Neural crest cell (in vitro differentiated cells): ENCODE data around the gene ANGPTL3. TPM values are rescaled to one million over a fixed set of nuclear protein-coding genes. Genes with fewer than 3 reads are reported as not detected.
"Not testable (repeated sequence)": the region's sequence is repeated elsewhere in the genome, so short reads cannot be mapped to it uniquely, and the experiment has no call there.

Experiments used
- DNase-seq: peaks from one replicate; pipeline ENCODE4 v3.0.0; 2021; ENCODE audit warnings: low read depth, mixed read lengths, low spot score
- H3K27ac Mint-ChIP-seq: one replicate; pipeline ENCODE4 v1.8.0; 2021; ENCODE audit warnings: mild to moderate bottlenecking, mixed read lengths; ENCODE audit not compliant: unreplicated experiment
- H3K27me3 Mint-ChIP-seq: 2 replicates; pipeline ENCODE4 v1.8.0; 2021; ENCODE audit warnings: low read depth, mild to moderate bottlenecking, mixed read lengths
- H3K36me3 Mint-ChIP-seq: 2 replicates; pipeline ENCODE4 v1.8.0; 2021; ENCODE audit warnings: low read depth, mild to moderate bottlenecking, mixed read lengths
- H3K4me1 Mint-ChIP-seq: 2 replicates; pipeline ENCODE4 v1.8.0; 2021; ENCODE audit warnings: mixed read lengths
- H3K4me3 Mint-ChIP-seq: one replicate; pipeline ENCODE4 v1.8.0; 2021; ENCODE audit warnings: mild to moderate bottlenecking, mixed read lengths
- H3K9me3 Mint-ChIP-seq: 2 replicates; pipeline ENCODE4 v1.8.0; 2021; ENCODE audit warnings: mixed read lengths
- CTCF ChIP-seq: fragments of 200-600 bp; sonication (generic); conservative IDR thresholded peaks from 2 replicates; pipeline ENCODE4 v1.5.0; 2021; ENCODE audit warnings: antibody characterized with exemption, mild to moderate bottlenecking
- long read RNA-seq: library from polyadenylated mRNA; unstranded; transcript quantifications from one replicate; pipeline ENCODE4 v2.0.0, GENCODE V29; 2020
- total RNA-seq: library from RNA; stranded (reverse); gene quantifications from 2 replicates; pipeline ENCODE4 v1.2.1, GENCODE V29; 2021

Gene ANGPTL3
- total RNA-seq, result not detected in 2 replicates
- long read RNA-seq, result 0 reads

- no peaks in the 10 kb centered on the region for H3K9me3 Mint-ChIP-seq
- H3K4me1 Mint-ChIP-seq, result no peaks in the 10 kb centered on the region
- H3K27me3 Mint-ChIP-seq, result no peaks in the 10 kb centered on the region
- DNase-seq, result no peak
- H3K27ac Mint-ChIP-seq, result no peak within 1 kb of the TSS
- TF ChIP-seq CTCF, result no peak
- peaks cover 4% of the 10 kb centered on the region for H3K36me3 Mint-ChIP-seq
- no peak within 1 kb of the TSS for H3K4me3 Mint-ChIP-seq
These were observed at the start of gene ANGPTL3 for GRCh38 chr1:62597281-62597680. TSS of gene ANGPTL3 (plus strand) at chr1:62597520. CDS start at chr1:62597567, 47 bp downstream.

- H3K36me3 Mint-ChIP-seq, result peaks cover 25% of the 10 kb centered on the region
These were observed 36.0 kb upstream of the ANGPTL3 start for GRCh38 chr1:62561306-62561705.

GRCh38 chr1:62567182-62567581 is 30.1 kb upstream of the ANGPTL3 start:
- H3K36me3 Mint-ChIP-seq, result peaks cover 66% of the 10 kb centered on the region
- not testable (repeated sequence) for H3K4me1 Mint-ChIP-seq, H3K27me3 Mint-ChIP-seq, DNase-seq, H3K4me3 Mint-ChIP-seq, H3K27ac Mint-ChIP-seq
- peaks cover 27% of the 10 kb centered on the region for H3K9me3 Mint-ChIP-seq

More at GRCh38 chr1:62561306-62561705, 36.0 kb upstream of the ANGPTL3 start:
- no peak for DNase-seq
- no peaks in the 10 kb centered on the region for H3K4me1 Mint-ChIP-seq
- H3K27me3 Mint-ChIP-seq, result no peaks in the 10 kb centered on the region
- H3K9me3 Mint-ChIP-seq, result peaks cover 4% of the 10 kb centered on the region
- TF ChIP-seq CTCF, result no peak
- no peak overlapping the region for H3K27ac Mint-ChIP-seq
- H3K4me3 Mint-ChIP-seq, result no peak overlapping the region

- H3K36me3 Mint-ChIP-seq, result peaks cover 69% of the 10 kb centered on the region
- H3K9me3 Mint-ChIP-seq, result peaks cover 27% of the 10 kb centered on the region
- DNase-seq, H3K4me3 Mint-ChIP-seq, H3K27me3 Mint-ChIP-seq, H3K27ac Mint-ChIP-seq, H3K4me1 Mint-ChIP-seq: not testable (repeated sequence)
These were observed 29.4 kb upstream of the ANGPTL3 start for GRCh38 chr1:62567926-62568325.

GRCh38 chr1:62571517-62571916 is 25.8 kb upstream of the ANGPTL3 start:
- not testable (repeated sequence) for H3K4me3 Mint-ChIP-seq, H3K27me3 Mint-ChIP-seq, DNase-seq, H3K27ac Mint-ChIP-seq, H3K4me1 Mint-ChIP-seq
- Mint-ChIP-seq H3K36me3 (peaks cover 51% of the 10 kb centered on the region), H3K9me3 (peaks cover 23% of the 10 kb centered on the region)

- Mint-ChIP-seq H3K9me3 (peaks cover 20% of the 10 kb centered on the region), H3K4me1 (peaks cover 5% of the 10 kb centered on the region)
These were observed 24.8 kb upstream of the ANGPTL3 start for GRCh38 chr1:62572476-62572875.

GRCh38 chr1:62573675-62574074 is 23.6 kb upstream of the ANGPTL3 start:
- no peak for DNase-seq
- no peak for TF ChIP-seq CTCF
- peaks cover 5% of the 10 kb centered on the region for H3K4me1 Mint-ChIP-seq
- peaks cover 16% of the 10 kb centered on the region for H3K9me3 Mint-ChIP-seq
- peaks cover 37% of the 10 kb centered on the region for H3K36me3 Mint-ChIP-seq
- no peak overlapping the region for H3K27ac Mint-ChIP-seq
- no peaks in the 10 kb centered on the region for H3K27me3 Mint-ChIP-seq
- H3K4me3 Mint-ChIP-seq, result no peak overlapping the region

More at GRCh38 chr1:62572476-62572875, 24.8 kb upstream of the ANGPTL3 start:
- DNase-seq, result no peak
- no peak overlapping the region for H3K27ac Mint-ChIP-seq
- TF ChIP-seq CTCF, result no peak
- no peaks in the 10 kb centered on the region for H3K27me3 Mint-ChIP-seq
- H3K36me3 Mint-ChIP-seq, result peaks cover 42% of the 10 kb centered on the region
- H3K4me3 Mint-ChIP-seq, result no peak overlapping the region
